Endodermal cell (in vitro differentiated cells): Measurements from ENCODE around the gene BTBD9. TPM values are rescaled to one million over a fixed set of nuclear protein-coding genes. Genes with fewer than 3 reads are reported as not detected.

Experiments used
- DNase-seq: peaks from one replicate; pipeline ENCODE4 v3.0.0-alpha.2; 2017
- H3K27ac ChIP-seq: 2 replicates; pipeline ENCODE4 v1.5.1; 2013; ENCODE audit warnings: mild to moderate bottlenecking, low read depth, low read length, moderate library complexity
- H3K27me3 ChIP-seq: 2 replicates; pipeline ENCODE4 v1.6.1; 2013; ENCODE audit warnings: mild to moderate bottlenecking, low read length, moderate library complexity; ENCODE audit not compliant: insufficient read depth, control insufficient read depth, poor library complexity, severe bottlenecking
- H3K36me3 ChIP-seq: 2 replicates; pipeline ENCODE4 v1.7.0; 2013; ENCODE audit warnings: mild to moderate bottlenecking, low read length, moderate library complexity; ENCODE audit not compliant: control insufficient read depth, insufficient read depth
- H3K4me1 ChIP-seq: one replicate; pipeline ENCODE4 v1.7.0; 2013; ENCODE audit warnings: low read length; ENCODE audit not compliant: control insufficient read depth, insufficient read depth
- H3K4me3 ChIP-seq: 2 replicates; pipeline ENCODE4 v1.5.1; 2013; ENCODE audit warnings: mild to moderate bottlenecking, low read length, moderate library complexity
- H3K9ac ChIP-seq: 2 replicates; pipeline ENCODE4 v1.6.1; 2013; ENCODE audit warnings: mild to moderate bottlenecking, low read length, moderate library complexity; ENCODE audit not compliant: poor library complexity, severe bottlenecking; ENCODE audit errors: extremely low read depth
- H3K9me3 ChIP-seq: 2 replicates; pipeline ENCODE4 v1.6.1; 2013; ENCODE audit warnings: mild to moderate bottlenecking, low read length, moderate library complexity; ENCODE audit not compliant: control insufficient read depth
- H3K27ac Mint-ChIP-seq: 2 replicates; pipeline ENCODE4 v1.8.0; 2020; ENCODE audit warnings: mixed read lengths
- H3K27me3 Mint-ChIP-seq: 2 replicates; pipeline ENCODE4 v1.8.0; 2021; ENCODE audit warnings: mild to moderate bottlenecking, mixed read lengths; ENCODE audit not compliant: insufficient read depth
- H3K36me3 Mint-ChIP-seq: 2 replicates; pipeline ENCODE4 v1.8.0; 2020; ENCODE audit warnings: low read depth, mixed read lengths
- H3K4me1 Mint-ChIP-seq: 2 replicates; pipeline ENCODE4 v1.8.0; 2020; ENCODE audit warnings: mixed read lengths
- H3K4me3 Mint-ChIP-seq: 2 replicates; pipeline ENCODE4 v1.8.0; 2020; ENCODE audit warnings: mild to moderate bottlenecking, moderate library complexity, mixed read lengths
- H3K9me3 Mint-ChIP-seq: 2 replicates; pipeline ENCODE4 v1.8.0; 2020; ENCODE audit warnings: mild to moderate bottlenecking, mixed read lengths
- CTCF ChIP-seq: fragments of 200-600 bp; sonication (generic); conservative IDR thresholded peaks from 2 replicates; pipeline ENCODE4 v1.5.0; 2021; ENCODE audit warnings: antibody characterized with exemption, mild to moderate bottlenecking
- WGBS, 2 experiments: methylation state at CpG; one replicate each; pipeline versions ENCODE4 v1.1.5 to v1.1.7; 2013; ENCODE audit warnings: missing lambda C conversion rate in 2 of 2, mixed read lengths in 1 of 2; ENCODE audit not compliant: insufficient coverage in 1 of 2, insufficient read length in 1 of 2; 5-methylcytosine and 5-hydroxymethylcytosine counted together
- total RNA-seq, 2 donors: library from RNA; stranded (reverse); fragmentation: NEBNext Ultra II Directional in 1 of 2; extraction: Animal tissue kit (Norgen Biotek cat#: 25700) in 1 of 2; gene quantifications; 2 replicates in 1 of 2; 3 replicates in 1 of 2; pipeline ENCODE4 v1.2.1, GENCODE V29; 2021

The BTBD9 gene
- total RNA-seq, 2 donors from 2014 or later, result 7.6 to 12.3 TPM

- H3K4me3 Mint-ChIP-seq, result no peak overlapping the region
- WGBS, 2 experiments, result 83 to 92% methylated on average over 1 to 2 of the region's 2 CpGs
Measured at GRCh38 chr6:38287487-38287886, 352.2 kb downstream of the BTBD9 start.

GRCh38 chr6:38284802-38285394, 354.8 kb downstream of the BTBD9 start:
- no peaks in the 10 kb centered on the region for H3K36me3 Mint-ChIP-seq
- H3K4me3 Mint-ChIP-seq, result no peak overlapping the region
- H3K4me1 Mint-ChIP-seq, result peaks cover 38% of the 10 kb centered on the region

More at GRCh38 chr6:38287487-38287886, 352.2 kb downstream of the BTBD9 start:
- H3K4me1 Mint-ChIP-seq, result peaks cover 29% of the 10 kb centered on the region
- H3K27ac Mint-ChIP-seq, result no peak overlapping the region
- Histone ChIP-seq H3K4me3 (no peak overlapping the region), H3K27ac (no peak overlapping the region), H3K9ac (no peak overlapping the region), H3K27me3 (no peaks in the 10 kb centered on the region), H3K36me3 (no peaks in the 10 kb centered on the region), H3K4me1 (peaks cover 7% of the 10 kb centered on the region), H3K9me3 (no peaks in the 10 kb centered on the region)
- peaks cover 2% of the 10 kb centered on the region for H3K9me3 Mint-ChIP-seq
- peaks cover 11% of the 10 kb centered on the region for H3K27me3 Mint-ChIP-seq
- no peaks in the 10 kb centered on the region for H3K36me3 Mint-ChIP-seq
- no peak for DNase-seq
- TF ChIP-seq CTCF, result no peak

GRCh38 chr6:38283734-38284362, 355.9 kb downstream of the BTBD9 start:
- peaks cover 23% of the 10 kb centered on the region for H3K27me3 Mint-ChIP-seq
- H3K9ac ChIP-seq, result no peak overlapping the region
- H3K4me3 ChIP-seq, result no peak overlapping the region
- no peaks in the 10 kb centered on the region for H3K9me3 Mint-ChIP-seq
- no peaks in the 10 kb centered on the region for H3K9me3 ChIP-seq
- peaks cover 2% of the 10 kb centered on the region for H3K27me3 ChIP-seq
- H3K4me1 ChIP-seq, result peaks cover 19% of the 10 kb centered on the region
- no peaks in the 10 kb centered on the region for H3K36me3 ChIP-seq
- DNase-seq, result no peak
- peaks cover 41% of the 10 kb centered on the region for H3K4me1 Mint-ChIP-seq
- WGBS, 2 experiments, result 75 to 93% methylated on average over 3 to 4 of the region's 4 CpGs
- no peak for TF ChIP-seq CTCF
- no peak overlapping the region for H3K27ac Mint-ChIP-seq
- no peak overlapping the region for H3K4me3 Mint-ChIP-seq
- no peaks in the 10 kb centered on the region for H3K36me3 Mint-ChIP-seq
- H3K27ac ChIP-seq, result no peak overlapping the region

More at GRCh38 chr6:38284802-38285394, 354.8 kb downstream of the BTBD9 start:
- 96 to 100% methylated on average over 2 to 4 of the region's 4 CpGs for WGBS, 2 experiments
- Mint-ChIP-seq H3K27ac (no peak overlapping the region), H3K27me3 (peaks cover 13% of the 10 kb centered on the region), H3K9me3 (no peaks in the 10 kb centered on the region)
- Histone ChIP-seq H3K27me3 (no peaks in the 10 kb centered on the region), H3K4me3 (no peak overlapping the region), H3K9ac (no peak overlapping the region), H3K36me3 (no peaks in the 10 kb centered on the region), H3K27ac (no peak overlapping the region), H3K9me3 (no peaks in the 10 kb centered on the region), H3K4me1 (peaks cover 19% of the 10 kb centered on the region)
- TF ChIP-seq CTCF, result no peak
- no peak for DNase-seq
